H1 (cell line): Measurements from ENCODE around the gene PAF1. TPM values are rescaled to one million over a fixed set of nuclear protein-coding genes. Genes with fewer than 3 reads are reported as not detected.

Source experiments
- CTCF ChIA-PET: fragments of 300-600 bp; sonication (Branson Sonifier 250); formaldehyde crosslinking; loops from one replicate; lab custom pipeline; 2021; ENCODE audit not compliant: partially characterized antibody; lab: Charles Lee
- POLR2A ChIA-PET: fragments of 300-600 bp; sonication (Branson Sonifier 250); formaldehyde crosslinking; loops from one replicate; lab custom pipeline; 2021; ENCODE audit warnings: inconsistent platforms; ENCODE audit not compliant: partially characterized antibody; lab: Charles Lee
- DNase-seq, 2 experiments: peaks; one replicate each; pipeline versions ENCODE4 v3.0.0 to v3.0.0-alpha.2; 2010 to 2022; ENCODE audit warnings: low spot score in 2 of 2, low read depth in 1 of 2, mixed read lengths in 1 of 2
- FAIRE-seq: peaks from 2 replicates; lab custom pipeline; 2011; peaks lifted over from hg19 to GRCh38; lab: Jason Lieb, UNC
- H2AFZ ChIP-seq: 2 replicates; pipeline ENCODE4 v1.8.1; 2012; ENCODE audit warnings: low read length, inconsistent platforms
- H2AK5ac ChIP-seq: 2 replicates; pipeline ENCODE4 v1.6.1; 2013; ENCODE audit warnings: low read depth, low read length
- H2BK120ac ChIP-seq: replicated peaks from 2 replicates; pipeline ENCODE3; 2013; ENCODE audit warnings: low read depth, low read length, inconsistent platforms
- H2BK12ac ChIP-seq: 2 replicates; pipeline ENCODE4 v1.6.1; 2013; ENCODE audit warnings: low read depth, low read length
- H2BK15ac ChIP-seq: 2 replicates; pipeline ENCODE4 v1.6.1; 2013; ENCODE audit warnings: low read length
- H2BK20ac ChIP-seq: 2 replicates; pipeline ENCODE4 v1.6.1; 2013; ENCODE audit warnings: low read length
- H2BK5ac ChIP-seq: 2 replicates; pipeline ENCODE4 v1.6.1; 2013; ENCODE audit warnings: low read depth, low read length
- H3K14ac ChIP-seq: 2 replicates; pipeline ENCODE4 v1.6.1; 2013; ENCODE audit warnings: inconsistent platforms; ENCODE audit not compliant: insufficient read length
- H3K18ac ChIP-seq: 2 replicates; pipeline ENCODE4 v1.6.1; 2013; ENCODE audit warnings: low read length; ENCODE audit errors: extremely low read depth
- H3K23ac ChIP-seq: 2 replicates; pipeline ENCODE4 v1.6.1; 2013; ENCODE audit warnings: inconsistent platforms; ENCODE audit not compliant: insufficient read length
- H3K23me2 ChIP-seq: 2 replicates; pipeline ENCODE4 v1.6.1; 2013; ENCODE audit warnings: low read depth, low read length
- H3K27ac ChIP-seq: 2 replicates; pipeline ENCODE4 v1.6.1; 2011; ENCODE audit warnings: low read depth, low read length, inconsistent platforms
- H3K27me3 ChIP-seq, 4 experiments: replicated peaks in 1 of 4; 1 replicate in 1 of 4; 2 replicates in 3 of 4; pipeline versions ENCODE4 v1.6.1 to v1.8.1; 2011 to 2013; ENCODE audit warnings: low read length in 3 of 4, mild to moderate bottlenecking in 3 of 4, inconsistent platforms in 2 of 4, mixed read lengths in 2 of 4, moderate library complexity in 1 of 4; ENCODE audit not compliant: control insufficient read depth in 3 of 4, insufficient read depth in 3 of 4; ENCODE audit errors: extremely low read depth in 1 of 4
- H3K36me3 ChIP-seq, 4 experiments: 2 replicates each; pipeline versions ENCODE4 v1.6.1 to v1.8.1; 2011 to 2013; ENCODE audit warnings: mild to moderate bottlenecking in 4 of 4, low read length in 3 of 4, moderate library complexity in 2 of 4, control low read depth in 1 of 4, inconsistent platforms in 1 of 4; ENCODE audit not compliant: insufficient read depth in 4 of 4, control insufficient read depth in 2 of 4
- H3K4ac ChIP-seq: replicated peaks from 2 replicates; pipeline ENCODE3; 2013; ENCODE audit warnings: low read length, low read depth, mixed read lengths, inconsistent platforms; ENCODE audit not compliant: insufficient read length
- H3K4me1 ChIP-seq, 4 experiments: replicated peaks in 1 of 4; 1 replicate in 1 of 4; 2 replicates in 3 of 4; pipeline versions ENCODE4 v1.6.1 to v1.8.1; 2011 to 2013; ENCODE audit warnings: low read length in 3 of 4, inconsistent platforms in 2 of 4, mixed read lengths in 1 of 4; ENCODE audit not compliant: insufficient read depth in 4 of 4, control insufficient read depth in 3 of 4
- H3K4me2 ChIP-seq, 2 experiments: 2 replicates each; pipeline versions ENCODE4 v1.6.1 to v1.8.1; 2011 to 2013; ENCODE audit warnings: low read depth in 2 of 2, low read length in 2 of 2, control low read depth in 1 of 2, inconsistent platforms in 1 of 2, mild to moderate bottlenecking in 1 of 2; ENCODE audit not compliant: insufficient read depth in 1 of 2
- H3K4me3 ChIP-seq, 4 experiments: fragments of 200-600, 300-600 bp in 1 of 4; sonication (generic), shearing (Covaris generic), sonication (Bioruptor Twin) in 1 of 4; 2 replicates each; pipeline versions ENCODE4 v1.5.1 to v1.8.1; 2011 to 2016; ENCODE audit warnings: low read length in 4 of 4, low read depth in 3 of 4, control low read depth in 2 of 4, inconsistent platforms in 2 of 4, mild to moderate bottlenecking in 2 of 4, mixed read lengths in 1 of 4, moderate library complexity in 1 of 4; ENCODE audit not compliant: insufficient read depth in 2 of 4; ENCODE audit errors: extremely low read depth in 1 of 4
- H3K56ac ChIP-seq: replicated peaks from 2 replicates; pipeline ENCODE3; 2013; ENCODE audit warnings: low read depth, mild to moderate bottlenecking, mixed read lengths, low read length, inconsistent platforms; ENCODE audit not compliant: insufficient read length
- H3K79me1 ChIP-seq: 2 replicates; pipeline ENCODE4 v1.6.1; 2013; ENCODE audit warnings: low read depth, low read length, control low read depth
- H3K79me2 ChIP-seq, 2 experiments: 2 replicates each; pipeline versions ENCODE4 v1.6.1 to v1.8.1; 2012 to 2013; ENCODE audit warnings: low read length in 2 of 2, mild to moderate bottlenecking in 2 of 2, inconsistent platforms in 1 of 2; ENCODE audit not compliant: insufficient read depth in 2 of 2, control insufficient read depth in 1 of 2
- H3K9ac ChIP-seq, 4 experiments: replicated peaks in 1 of 4; 1 replicate in 1 of 4; 2 replicates in 3 of 4; pipeline versions ENCODE4 v1.6.1 to v1.8.1; 2011 to 2013; ENCODE audit warnings: low read depth in 3 of 4, low read length in 3 of 4, control low read depth in 2 of 4, mild to moderate bottlenecking in 2 of 4, moderate library complexity in 2 of 4, inconsistent platforms in 1 of 4; ENCODE audit errors: extremely low read depth in 1 of 4
- H3K9me3 ChIP-seq, 2 experiments: 2 replicates each; pipeline versions ENCODE4 v1.6.1 to v1.8.1; 2012 to 2013; ENCODE audit warnings: mild to moderate bottlenecking in 2 of 2, moderate library complexity in 2 of 2, control low read depth in 1 of 2, inconsistent platforms in 1 of 2, low read depth in 1 of 2, low read length in 1 of 2, mixed read lengths in 1 of 2; ENCODE audit not compliant: insufficient read depth in 2 of 2
- H4K20me1 ChIP-seq, 2 experiments: replicated peaks in 1 of 2; 2 replicates each; pipeline versions ENCODE3 to v1.8.1; 2011 to 2013; ENCODE audit warnings: inconsistent platforms in 2 of 2, low read length in 2 of 2, mild to moderate bottlenecking in 1 of 2; ENCODE audit not compliant: insufficient read depth in 2 of 2, control insufficient read depth in 1 of 2
- H4K5ac ChIP-seq: 2 replicates; pipeline ENCODE4 v1.6.1; 2013; ENCODE audit warnings: low read length, low read depth, mixed read lengths, inconsistent platforms; ENCODE audit not compliant: insufficient read length
- H4K8ac ChIP-seq: 2 replicates; pipeline ENCODE4 v1.8.0; 2013; ENCODE audit warnings: mild to moderate bottlenecking, moderate library complexity, low read length, inconsistent platforms; ENCODE audit not compliant: insufficient read depth; ENCODE audit errors: extremely low read depth
- H4K91ac ChIP-seq: replicated peaks from 2 replicates; pipeline ENCODE3; 2013; ENCODE audit warnings: low read length, mixed read lengths, inconsistent platforms; ENCODE audit not compliant: insufficient read length
- BRCA1 ChIP-seq: IDR thresholded peaks from 2 replicates; pipeline ENCODE4 v1.6.1; 2012; ENCODE audit warnings: low read depth, low read length, improper control_type of control experiment
- CHD1 ChIP-seq: IDR thresholded peaks from 2 replicates; pipeline ENCODE4 v1.6.1; 2012; ENCODE audit warnings: low read depth, low read length, improper control_type of control experiment
- CREB1 ChIP-seq: IDR thresholded peaks from 2 replicates; pipeline ENCODE4 v1.6.1; 2012; ENCODE audit warnings: inconsistent platforms
- CTBP2 ChIP-seq: IDR thresholded peaks from 2 replicates; pipeline ENCODE4 v1.7.0; 2011; ENCODE audit warnings: borderline replicate concordance, mild to moderate bottlenecking, moderate library complexity, mixed read lengths, low read length; ENCODE audit not compliant: insufficient read depth, insufficient read length
- GTF2F1 ChIP-seq: IDR thresholded peaks from 2 replicates; pipeline ENCODE4 v1.6.1; 2012; ENCODE audit warnings: low read depth, low read length, improper control_type of control experiment, borderline replicate concordance
- JUND ChIP-seq: IDR thresholded peaks from 2 replicates; pipeline ENCODE4 v1.6.1; 2011; ENCODE audit warnings: mild to moderate bottlenecking, improper control_type of control experiment, low read length
- PHF8 ChIP-seq: fragments of 200-600 bp; sonication (generic); conservative IDR thresholded peaks from 2 replicates; pipeline ENCODE4 v1.7.1; 2012; ENCODE audit warnings: low read depth, mild to moderate bottlenecking, inconsistent platforms, low read length, moderate library complexity
- POLR2AphosphoS5 ChIP-seq: IDR thresholded peaks from 2 replicates; pipeline ENCODE4 v1.6.1; 2011; ENCODE audit warnings: low read depth, low read length
- RAD21 ChIP-seq, 2 experiments: IDR thresholded peaks in 1 of 2; conservative IDR thresholded peaks in 1 of 2; 2 replicates each; pipeline ENCODE4 v1.6.1; 2011; ENCODE audit warnings: low read depth in 2 of 2, low read length in 2 of 2, improper control_type of control experiment in 1 of 2, inconsistent platforms in 1 of 2, mild to moderate bottlenecking in 1 of 2, moderate library complexity in 1 of 2
- SP1 ChIP-seq: IDR thresholded peaks from 2 replicates; pipeline ENCODE4 v1.6.1; 2011; ENCODE audit warnings: low read depth, low read length
- SP2 ChIP-seq: IDR thresholded peaks from 2 replicates; pipeline ENCODE4 v1.6.1; 2012; ENCODE audit warnings: mild to moderate bottlenecking, low read length, inconsistent platforms
- TEAD4 ChIP-seq: IDR thresholded peaks from 2 replicates; pipeline ENCODE4 v1.6.1; 2012; ENCODE audit warnings: low read depth, low read length, inconsistent platforms, mixed read lengths
- ZNF274 ChIP-seq: IDR thresholded peaks from 2 replicates; pipeline ENCODE4 v1.7.0; 2012; ENCODE audit warnings: low read length, borderline replicate concordance; ENCODE audit errors: extremely low read depth
- whole genome bisulfite sequencing, 2 experiments: shearing (Covaris generic) in 1 of 2; methylation state at CpG; one replicate each; pipeline versions ENCODE4 v1.1.6 to v1.1.7; 2013 to 2015; ENCODE audit warnings: low lambda C conversion rate in 2 of 2, mixed read lengths in 2 of 2, inconsistent platforms in 1 of 2, low coverage in 1 of 2, missing lambda C conversion rate in 1 of 2; ENCODE audit not compliant: insufficient replicate concordance in 2 of 2, insufficient coverage in 1 of 2, insufficient read length in 1 of 2; ENCODE audit errors: extremely low coverage in 1 of 2, missing lambda C conversion rate in 1 of 2; 5-methylcytosine and 5-hydroxymethylcytosine counted together
- polyA plus RNA-seq, 7 experiments: library from polyadenylated mRNA; depleted of rRNA in 3 of 7; stranded (reverse) in 5 of 7; unstranded in 2 of 7; fragments of >200 nt in 5 of 7; fragments of 200-250 nt in 2 of 7; gene quantifications; 1 replicate in 5 of 7; 2 replicates in 1 of 7; 4 replicates in 1 of 7; pipeline versions ENCODE4 v1.2.1 to v1.2.3, GENCODE V29; 2011 to 2013; ENCODE audit warnings: missing spikeins in 2 of 7, mixed read lengths in 2 of 7
- total RNA-seq: library from RNA; stranded (reverse); fragmentation: NEBNext Ultra II Directional; extraction: Animal tissue kit (Norgen Biotek cat#: 25700); gene quantifications from 2 replicates; pipeline ENCODE4 v1.2.1, GENCODE V29; 2021
- TF ChIP-seq, protein P1 (sequence below): IDR thresholded peaks from 2 replicates; pipeline ENCODE4 v1.6.1; 2011; ENCODE audit warnings: low read depth, mild to moderate bottlenecking, low read length; ENCODE audit not compliant: insufficient read depth

Gene PAF1
- total and polyA plus RNA-seq, 2 of the 8 experiments (the other 6 are each of a cell fraction or from before 2014, with no cell fraction given), result 31.4 to 58.6 TPM

DNA sequence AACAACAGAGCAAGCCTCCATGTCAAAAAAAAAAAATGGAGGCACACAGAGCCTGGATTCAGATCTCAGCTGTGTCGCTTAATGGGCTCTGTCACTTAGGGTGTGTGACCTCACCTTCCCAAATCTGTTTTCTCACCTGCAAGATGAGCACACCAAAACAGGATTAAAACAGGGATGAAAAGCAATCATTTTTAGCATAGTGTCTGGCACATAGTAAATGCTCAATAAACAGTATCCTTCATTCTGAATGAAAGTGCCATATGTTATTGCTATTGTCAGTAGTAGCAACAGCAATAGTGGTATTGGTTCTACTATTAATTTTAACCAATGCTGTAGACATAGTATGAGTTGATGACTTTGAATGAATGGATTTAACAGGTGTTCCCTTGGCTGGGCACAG, 25.4 kb downstream of the PAF1 start:
- H4K5ac ChIP-seq, result no peak overlapping the region
- H3K27me3 ChIP-seq, result no peaks in the 10 kb centered on the region
- H3K4me2 ChIP-seq, result no peak overlapping the region
- H3K36me3 ChIP-seq, result peaks cover 9 to 34% (median 27%) of the 10 kb centered on the region in 4 experiments
- H2AK5ac ChIP-seq, result no peak overlapping the region
- no peak overlapping the region for H3K9ac ChIP-seq
- 95% methylated on average over 1 of the region's 1 CpG; no CpG with 5 or more reads in 1 of the 2 experiments for WGBS, 2 experiments
- H3K23ac ChIP-seq, result no peak overlapping the region
- no peaks in the 10 kb centered on the region for H3K4me1 ChIP-seq
- H3K18ac ChIP-seq, result no peak overlapping the region
- no peaks in the 10 kb centered on the region for H3K23me2 ChIP-seq
- no peak overlapping the region for H3K56ac ChIP-seq
- H2BK5ac ChIP-seq, result no peak overlapping the region
- peaks cover 2% of the 10 kb centered on the region; the same call in 1 of the 2 replicates for H3K79me1 ChIP-seq
- no peak for FAIRE-seq
- no peaks in the 10 kb centered on the region for H3K79me2 ChIP-seq
- no peak overlapping the region for H4K8ac ChIP-seq
- no peak for DNase-seq
- ChIA-PET CTCF (interaction anchor here (0.8 to 1.3 kb wide), 3 partner anchors 9 to 46 kb away, joined by 3 read pairs; no protein-coding TSS in a partner anchor), POLR2A (interaction anchor here (0.8 to 2.2 kb wide), 3 partner anchors 9 to 20 kb away, joined by 3 to 8 read pairs (median 3); no protein-coding TSS in a partner anchor)
- no peak overlapping the region for H2BK12ac ChIP-seq
- no peak overlapping the region for H4K91ac ChIP-seq
- H3K4ac ChIP-seq, result no peak overlapping the region
- no peak overlapping the region for H2AFZ ChIP-seq
- no peak overlapping the region for H3K27ac ChIP-seq
- no peak overlapping the region for H3K14ac ChIP-seq
- H2BK15ac ChIP-seq, result no peak overlapping the region
- H4K20me1 ChIP-seq, result peaks cover 9 to 11% of the 10 kb centered on the region in 2 experiments
- H2BK120ac ChIP-seq, result no peak overlapping the region
- H3K4me3 ChIP-seq, result no peak overlapping the region
- no peaks in the 10 kb centered on the region for H3K9me3 ChIP-seq
- H2BK20ac ChIP-seq, result no peak overlapping the region
- no peak for TF ChIP-seq TEAD4
- TF ChIP-seq JUND, result no peak
- no peak for TF ChIP-seq ZNF274
- no peak for TF ChIP-seq GTF2F1
- TF ChIP-seq CREB1, result no peak
- TF ChIP-seq RAD21 (IDR thresholded peaks at IDR 0.05 in 1 of 2, conservative IDR thresholded peaks at IDR 0.05 in 1 of 2; ENCODE audit: low read depth in 2 of 2, low read length in 2 of 2), result no peak
- TF ChIP-seq SP2, result no peak
- no peak for TF ChIP-seq PHF8
- TF ChIP-seq POLR2AphosphoS5, result no peak
- TF ChIP-seq BRCA1, result no peak
- no peak for TF ChIP-seq CTBP2
- TF ChIP-seq, protein P1, sequence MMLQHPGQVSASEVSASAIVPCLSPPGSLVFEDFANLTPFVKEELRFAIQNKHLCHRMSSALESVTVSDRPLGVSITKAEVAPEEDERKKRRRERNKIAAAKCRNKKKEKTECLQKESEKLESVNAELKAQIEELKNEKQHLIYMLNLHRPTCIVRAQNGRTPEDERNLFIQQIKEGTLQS, result no peak
- no peak for TF ChIP-seq CHD1
- TF ChIP-seq SP1, result no peak
